NCI-H2029 treated with DMSO at 0.1 percent for 48 hours (cell line): Measurements from ENCODE around the gene PEPD.

Experiments
- DNase-seq: peaks from one replicate; lab custom pipeline; 2025; lab: John Stamatoyannopoulos, UW

Gene PEPD

GRCh38 chr19:33358408-33358807 lies 163.2 kb downstream of the PEPD start:
- DNase-seq: no peak

GRCh38 chr19:33357556-33357955 lies 164.0 kb downstream of the PEPD start:
- DNase-seq: no peak

- DNase-seq: no peak
Observed at GRCh38 chr19:33355535-33355934, 166.1 kb downstream of the PEPD start.

- DNase-seq: no peak
Observed at GRCh38 chr19:33350538-33351309, 170.9 kb downstream of the PEPD start.

GRCh38 chr19:33349319-33350289 lies 172.0 kb downstream of the PEPD start:
- DNase-seq: no peak

- no peak for DNase-seq
Observed at GRCh38 chr19:33348301-33349010, 173.1 kb downstream of the PEPD start.

- no peak for DNase-seq
Observed at GRCh38 chr19:33347300-33347699, 174.3 kb downstream of the PEPD start.

GRCh38 chr19:33346665-33347064 lies 174.9 kb downstream of the PEPD start:
- DNase-seq: no peak

GRCh38 chr19:33345163-33345562 lies 176.4 kb downstream of the PEPD start:
- DNase-seq: no peak

GRCh38 chr19:33344573-33344925 lies 177.0 kb downstream of the PEPD start:
- no peak for DNase-seq

- no peak for DNase-seq
Observed at GRCh38 chr19:33343859-33344572, 177.6 kb downstream of the PEPD start.

- DNase-seq: no peak
Observed at GRCh38 chr19:33343301-33343700, 178.3 kb downstream of the PEPD start.

GRCh38 chr19:33340991-33341390 lies 180.6 kb downstream of the PEPD start:
- no peak for DNase-seq

- no peak for DNase-seq
Observed at GRCh38 chr19:33339016-33339984, 182.3 kb downstream of the PEPD start.
